ENCODE measurements around the gene PCP2. TPM values are rescaled to one million over a fixed set of nuclear protein-coding genes. Genes with fewer than 3 reads are reported as not detected.

PCP2 gene
- total RNA-seq, 1 experiment from 2014 or later: not detected

GRCh38 chr19:7662657-7663056 lies 29.1 kb upstream of the PCP2 start:
- Histone ChIP-seq H3K4me2 (ENCODE audit: low read length) (no peak overlapping the region), H3K9ac (ENCODE audit: low read length) (no peak overlapping the region), H3K27me3 (ENCODE audit: low read length) (peaks cover 17% of the 10 kb centered on the region; the same call in 1 of the 2 replicates), H3K9me2 (replicated peaks; ENCODE audit: low read length) (no peaks in the 10 kb centered on the region), H3K9me3 (ENCODE audit: low read length) (no peaks in the 10 kb centered on the region), H3K27ac (ENCODE audit: low read length) (no peak overlapping the region), H2AFZ (ENCODE audit: low read length) (no peak overlapping the region), H4K20me1 (ENCODE audit: low read length) (no peaks in the 10 kb centered on the region), H3K4me1 (ENCODE audit: insufficient read depth, low read length) (no peaks in the 10 kb centered on the region), H3F3A (ENCODE audit: low read length, unreplicated experiment) (no peaks in the 10 kb centered on the region), H3K79me2 (ENCODE audit: low read length) (no peaks in the 10 kb centered on the region), H3K4me3 (ENCODE audit: low read length) (no peak overlapping the region), H3K36me3 (ENCODE audit: low read depth, low read length) (no peaks in the 10 kb centered on the region)
- no TSS peak for BruUV-seq (replicated peaks)
- POLR2A ChIA-PET (ENCODE audit: unreplicated experiment): no interaction called here
- ATAC-seq: 0 out of 2 replicates have a peak, but pooled peaks have one; percentile 35
- intact Hi-C loops (cut with micrococcal nuclease): no loop called here
- no peak for TF ChIP-seq EZH2phosphoT487 (IDR thresholded peaks at IDR 0.05; ENCODE audit: borderline replicate concordance, low read length)
- TF ChIP-seq CTCF (conservative IDR thresholded peaks at IDR 0.05; ENCODE audit: low read depth, low read length): no peak
- TF ChIP-seq EZH2 (IDR thresholded peaks at IDR 0.05; ENCODE audit: low read length, unreplicated experiment): no peak
- CTCF ChIA-PET: interaction anchor here (0.6 kb wide), 2 partner anchors 97 to 162 kb away, joined by 3 to 6 read pairs; no protein-coding TSS in a partner anchor
- peak; percentile 35 for DNase-seq

DNA sequence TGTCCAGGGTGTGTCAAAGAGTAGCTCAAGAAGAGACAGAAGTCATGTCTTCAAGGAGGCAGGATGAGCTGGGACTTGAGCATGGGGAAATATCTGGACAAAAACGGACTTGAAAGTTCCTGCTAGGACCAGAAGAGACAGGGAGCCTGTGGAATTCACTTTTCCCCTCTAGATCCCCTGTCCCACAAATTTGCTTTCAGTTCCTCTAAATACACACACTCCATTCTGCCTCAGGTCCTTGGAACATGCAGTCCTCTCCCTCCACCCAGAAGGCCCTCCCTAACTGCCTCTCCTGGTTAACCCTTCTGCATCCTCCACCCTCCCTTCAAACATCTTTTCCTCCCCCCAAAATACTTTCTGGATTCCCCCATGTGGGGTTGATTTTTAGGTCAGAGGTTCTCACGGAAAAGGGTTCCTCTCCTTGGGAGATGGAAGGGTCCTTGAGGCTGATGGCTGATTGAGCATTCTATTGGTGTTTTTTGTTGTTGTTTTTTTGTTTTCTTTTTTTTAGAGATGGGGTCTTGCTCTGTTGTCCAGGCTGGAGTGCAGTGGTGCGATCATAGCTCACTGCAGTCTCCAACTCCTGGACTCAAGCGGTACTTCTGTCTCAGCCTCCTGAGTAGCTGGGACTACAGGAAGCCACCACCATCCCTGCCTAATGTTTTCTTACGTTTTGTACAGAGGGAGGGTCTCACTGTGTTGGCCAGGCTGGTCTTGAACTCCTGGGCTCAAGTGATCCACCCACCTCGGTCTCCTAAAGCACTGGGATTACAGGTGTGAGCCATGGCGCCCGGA lies 28.4 kb upstream of the PCP2 start:
- no peaks in the 10 kb centered on the region for H3F3A ChIP-seq (ENCODE audit: low read length, unreplicated experiment)
- CTCF ChIA-PET: interaction anchor here (0.6 kb wide), 1 partner anchor 163 kb away, joined by 3 read pairs; no protein-coding TSS in a partner anchor

More for the DNA sequence above, 28.4 kb upstream of the PCP2 start:
- Histone ChIP-seq H3K4me2 (ENCODE audit: low read length) (no peak overlapping the region), H3K4me1 (ENCODE audit: insufficient read depth, low read length) (no peaks in the 10 kb centered on the region), H3K79me2 (ENCODE audit: low read length) (no peaks in the 10 kb centered on the region), H3K36me3 (ENCODE audit: low read depth, low read length) (no peaks in the 10 kb centered on the region), H4K20me1 (ENCODE audit: low read length) (no peaks in the 10 kb centered on the region), H3K27me3 (ENCODE audit: low read length) (peaks cover 17% of the 10 kb centered on the region; the same call in 1 of the 2 replicates), H3K9me2 (replicated peaks; ENCODE audit: low read length) (no peaks in the 10 kb centered on the region), H3K9ac (ENCODE audit: low read length) (no peak overlapping the region), H3K9me3 (ENCODE audit: low read length) (no peaks in the 10 kb centered on the region), H3K4me3 (ENCODE audit: low read length) (no peak overlapping the region), H2AFZ (ENCODE audit: low read length) (no peak overlapping the region), H3K27ac (ENCODE audit: low read length) (no peak overlapping the region)
- BruUV-seq (replicated peaks): no TSS peak
- TF ChIP-seq EZH2phosphoT487 (IDR thresholded peaks at IDR 0.05; ENCODE audit: borderline replicate concordance, low read length) (no peak), EZH2 (IDR thresholded peaks at IDR 0.05; ENCODE audit: low read length, unreplicated experiment) (no peak), CTCF (conservative IDR thresholded peaks at IDR 0.05; ENCODE audit: low read depth, low read length) (no peak)
- ATAC-seq (no peak), DNase-seq (no peak)
- intact Hi-C loops (cut with micrococcal nuclease): no loop called here
- POLR2A ChIA-PET (ENCODE audit: unreplicated experiment): no interaction called here
